PC-9 (cell line): Measurements from ENCODE around the gene SSTR3.

Experiments
- CTCF ChIP-seq: fragments of 200-600 bp; sonication (generic); conservative IDR thresholded peaks from 2 replicates; pipeline ENCODE4 v1.6.1; 2017; ENCODE audit warnings: mixed run types, antibody characterized with exemption, mild to moderate bottlenecking, moderate library complexity
- EZH2 ChIP-seq: fragments of 200-600 bp; sonication (generic); IDR thresholded peaks from 2 replicates; pipeline ENCODE4 v1.8.0; 2017; ENCODE audit warnings: antibody characterized with exemption, low read depth

GRCh38 chr22:37182101-37182948, 30.0 kb downstream of the SSTR3 start:
- no peak for TF ChIP-seq CTCF
- TF ChIP-seq EZH2, result no peak
